T-cell (primary cell): ENCODE data around the gene SLC45A3. TPM values are rescaled to one million over a fixed set of nuclear protein-coding genes. Genes with fewer than 3 reads are reported as not detected.
"Not testable (repeated sequence)": the region's sequence is repeated elsewhere in the genome, so short reads cannot be mapped to it uniquely, and the experiment has no call there.

Source experiments
- ATAC-seq, 4 experiments: fragments of 200-7000 bp in 3 of 4; fragments of 150-1000 bp in 1 of 4; cut with Tn5 transposase; replicated peaks in 1 of 4; 1 replicate in 3 of 4; 2 replicates in 1 of 4; pipeline ENCODE4 v1.10.0; 2021; ENCODE audit warnings: moderate library complexity in 3 of 4, mild to moderate bottlenecking in 2 of 4, moderate number of reproducible peaks in 1 of 4
- CTCF ChIA-PET, 2 donors: fragments of 300-600 bp; sonication (Branson Sonifier 250); formaldehyde crosslinking; loops; one replicate each; lab custom pipeline; 2022; ENCODE audit warnings: antibody characterized with exemption in 2 of 2; lab: Charles Lee
- POLR2A ChIA-PET, 2 donors: fragments of 300-600 bp; sonication (Branson Sonifier 250); formaldehyde crosslinking; loops; one replicate each; lab custom pipeline; 2022; ENCODE audit warnings: antibody characterized with exemption in 2 of 2; lab: Charles Lee
- DNase-seq, 35 experiments: peaks; one replicate each; pipeline versions ENCODE4 v3.0.0 to v3.0.0-alpha.2; 2013 to 2023
- H3K27ac ChIP-seq: one replicate; pipeline ENCODE4 v1.5.1; 2013; ENCODE audit warnings: low read length
- H3K27me3 ChIP-seq, 2 experiments: replicated peaks in 1 of 2; 1 replicate in 1 of 2; 2 replicates in 1 of 2; pipeline versions ENCODE4 v1.6.1 to v1.7.0; 2013; ENCODE audit warnings: low read length in 1 of 2, mixed read lengths in 1 of 2; ENCODE audit not compliant: control insufficient read depth in 2 of 2, insufficient read depth in 2 of 2; ENCODE audit errors: extremely low read depth in 1 of 2
- H3K36me3 ChIP-seq, 2 donors: 1 replicate in 1 of 2; 2 replicates in 1 of 2; pipeline versions ENCODE4 v1.6.1 to v1.7.0; 2013; ENCODE audit warnings: low read length in 1 of 2; ENCODE audit not compliant: control insufficient read depth in 2 of 2, insufficient read depth in 1 of 2; ENCODE audit errors: extremely low read depth in 1 of 2
- H3K4me1 ChIP-seq, 2 experiments: 1 replicate in 1 of 2; 2 replicates in 1 of 2; pipeline versions ENCODE4 v1.6.1 to v1.7.0; 2013; ENCODE audit warnings: low read length in 2 of 2, mixed read lengths in 1 of 2; ENCODE audit not compliant: insufficient read depth in 2 of 2, control insufficient read depth in 1 of 2; ENCODE audit errors: extremely low read depth in 1 of 2
- H3K4me3 ChIP-seq, 2 donors: 1 replicate in 1 of 2; 2 replicates in 1 of 2; pipeline versions ENCODE4 v1.5.1 to v1.7.0; 2013; ENCODE audit warnings: mild to moderate bottlenecking in 2 of 2, low read length in 1 of 2, moderate library complexity in 1 of 2; ENCODE audit not compliant: control insufficient read depth in 1 of 2; ENCODE audit errors: extremely low read depth in 1 of 2
- H3K9me3 ChIP-seq: 2 replicates; pipeline ENCODE4 v1.7.0; 2013
- H3K27ac Mint-ChIP-seq, 2 donors: one replicate each; pipeline ENCODE4 v1.8.0; 2020 to 2021; ENCODE audit warnings: mild to moderate bottlenecking in 2 of 2, mixed read lengths in 2 of 2
- H3K27me3 Mint-ChIP-seq, 2 donors: one replicate each; pipeline ENCODE4 v1.8.0; 2021 to 2022; ENCODE audit warnings: mixed read lengths in 2 of 2
- H3K36me3 Mint-ChIP-seq: one replicate; pipeline ENCODE4 v1.8.0; 2021; ENCODE audit warnings: mixed read lengths
- H3K4me1 Mint-ChIP-seq, 3 donors: one replicate each; pipeline ENCODE4 v1.8.0; 2020 to 2022; ENCODE audit warnings: mixed read lengths in 3 of 3, mild to moderate bottlenecking in 1 of 3
- H3K4me3 Mint-ChIP-seq, 3 donors: one replicate each; pipeline ENCODE4 v1.8.0; 2020 to 2022; ENCODE audit warnings: mild to moderate bottlenecking in 3 of 3, mixed read lengths in 3 of 3, moderate library complexity in 3 of 3
- H3K9me3 Mint-ChIP-seq, 3 donors: one replicate each; pipeline ENCODE4 v1.8.0; 2020 to 2022; ENCODE audit warnings: mixed read lengths in 3 of 3
- WGBS: methylation state at CpG from one replicate; pipeline ENCODE4 v1.1.5; 2013; ENCODE audit warnings: missing lambda C conversion rate; ENCODE audit not compliant: insufficient coverage; 5-methylcytosine and 5-hydroxymethylcytosine counted together
- total RNA-seq, 35 experiments: library from RNA in 6 of 35; stranded (reverse) in 6 of 35; fragments of 120-200 nt in 1 of 35; gene quantifications; one replicate each; pipeline versions ENCODE4 v1.2.1 to v1.2.4 and lab custom pipeline; 2013 to 2026

Gene SLC45A3
- total RNA-seq (1 to 10 TPM in 2 of 5 donors, under 1 TPM in 3; 0.35 to 2.1 (median 0.75) TPM), total RNA-seq (lab: John Stamatoyannopoulos, UW) (0.06 to 7.1 (median 0.76) reads per million in 29 experiments)
- total RNA-seq (2013): 0.24 TPM

DNA sequence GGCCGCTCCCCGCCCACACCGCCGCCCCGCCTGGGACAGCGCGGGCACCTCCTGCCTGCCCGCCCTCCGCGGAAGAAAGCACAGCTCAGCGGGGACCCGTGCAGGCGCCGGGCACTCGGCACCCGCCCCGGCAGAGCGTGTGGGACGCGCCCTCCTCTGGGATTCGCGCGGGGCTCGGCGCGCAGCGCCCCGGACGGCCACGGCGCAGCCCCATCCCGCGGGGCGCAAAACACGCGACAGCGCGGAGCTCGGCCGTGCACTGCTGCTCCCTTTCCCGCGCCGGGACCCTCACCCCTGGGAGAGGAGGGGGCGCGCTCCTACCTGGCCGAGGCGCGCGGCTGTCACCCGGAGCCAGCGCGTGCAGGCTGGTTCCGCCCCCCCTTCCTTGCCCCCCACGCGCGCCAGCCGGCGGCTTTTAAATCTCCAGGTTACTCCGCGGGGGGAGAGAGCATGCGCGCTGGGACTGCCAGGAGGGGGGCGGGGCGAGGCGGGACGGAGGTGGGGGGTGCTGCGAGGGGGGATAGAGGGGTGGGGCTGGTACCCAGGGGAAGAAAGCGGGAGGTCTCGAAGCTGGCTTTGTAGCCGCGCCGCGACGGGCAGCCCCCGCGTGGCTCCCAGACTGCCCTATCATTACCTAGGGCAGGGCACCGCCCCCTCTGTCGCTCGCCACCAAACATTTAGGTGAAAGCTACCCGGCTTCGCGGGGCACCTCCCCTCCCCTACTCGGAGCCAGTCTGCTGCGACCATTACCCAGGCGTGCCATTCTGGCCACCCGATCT lies at the start of gene SLC45A3:
TSS of gene SLC45A3 (minus strand) at position 437 of the 779 bp plus-strand sequence. CDS start 15,853 bp downstream, outside the sequence.
- Histone ChIP-seq H3K36me3 (no peaks in the 10 kb centered on the region), H3K27ac (no peak within 1 kb of the TSS), H3K4me1 (peaks cover 0 to 15% of the 10 kb centered on the region in 2 experiments), H3K9me3 (no peaks in the 10 kb centered on the region), H3K4me3 (peak within 1 kb of the TSS; percentile 21 to 71), H3K27me3 (peaks cover 0 to 33% of the 10 kb centered on the region in 2 experiments)
- H3K4me3 Mint-ChIP-seq: peak within 1 kb of the TSS; percentile 70 to 77 (median 75)
- 1% methylated on average over 64 of the region's 86 CpGs for WGBS
- ATAC-seq (peak; percentile 73 to 79 (median 76)), DNase-seq (peak in 17 of 35 experiments; percentile 9 to 47 (median 22))
- no peaks in the 10 kb centered on the region for H3K9me3 Mint-ChIP-seq
- no peak within 1 kb of the TSS for H3K27ac Mint-ChIP-seq
- POLR2A ChIA-PET: interaction anchor here in 1 of 2 donors (0.5 kb wide), 1 partner anchor 143 kb away, joined by 3 read pairs; no protein-coding TSS in a partner anchor
- H3K4me1 Mint-ChIP-seq: peaks cover 11 to 14% (median 14%) of the 10 kb centered on the region in 3 donors
- no peaks in the 10 kb centered on the region for H3K36me3 Mint-ChIP-seq
- CTCF ChIA-PET: interaction anchor here in 1 of 2 donors (0.6 kb wide), 1 partner anchor 101 kb away, joined by 3 read pairs; no protein-coding TSS in a partner anchor
- peaks cover 12 to 13% of the 10 kb centered on the region in 2 donors for H3K27me3 Mint-ChIP-seq

- WGBS: 100% methylated on average over 1 of the region's 4 CpGs
- H3K27ac Mint-ChIP-seq: no peak overlapping the region
- no peaks in the 10 kb centered on the region for H3K27me3 Mint-ChIP-seq
- H3K9me3 ChIP-seq: no peaks in the 10 kb centered on the region
- H3K9me3 Mint-ChIP-seq: no peaks in the 10 kb centered on the region
- no peak for DNase-seq
- no peaks in the 10 kb centered on the region for H3K4me1 ChIP-seq
- POLR2A ChIA-PET: no interaction called here
- ATAC-seq: no peak
- H3K36me3 ChIP-seq: peaks cover 4 to 29% of the 10 kb centered on the region in 2 donors
- H3K4me3 Mint-ChIP-seq: no peak overlapping the region
- peaks cover 38% of the 10 kb centered on the region for H3K36me3 Mint-ChIP-seq
- no peak overlapping the region for H3K27ac ChIP-seq
- peaks cover 28 to 32% (median 31%) of the 10 kb centered on the region in 3 donors for H3K4me1 Mint-ChIP-seq
- CTCF ChIA-PET: no interaction called here
- H3K27me3 ChIP-seq: no peaks in the 10 kb centered on the region
- no peak overlapping the region for H3K4me3 ChIP-seq
Measured at GRCh38 chr1:205726619-205727125, 46.4 kb upstream of the SLC45A3 start.

DNA sequence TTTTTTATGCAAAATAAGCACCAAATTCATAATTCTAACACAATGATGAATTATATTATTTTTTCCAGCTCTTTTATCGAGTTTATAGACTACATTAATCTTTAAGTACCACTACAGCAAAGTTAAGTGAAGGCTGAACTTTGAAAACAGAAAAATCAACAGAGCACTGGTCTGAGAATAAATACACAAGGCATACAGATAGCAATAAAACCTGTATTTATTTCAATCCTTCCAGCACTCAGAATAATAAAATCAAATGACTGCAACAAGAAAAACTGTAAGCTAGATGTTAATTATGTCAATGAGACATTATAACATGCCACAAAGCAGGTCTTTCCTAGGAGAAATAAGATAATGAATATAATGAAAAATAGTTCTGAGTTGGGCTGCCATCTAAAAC lies 45.2 kb upstream of the SLC45A3 start:
- Histone ChIP-seq H3K4me1 (no peaks in the 10 kb centered on the region), H3K27me3 (no peaks in the 10 kb centered on the region), H3K27ac (no peak overlapping the region), H3K36me3 (peaks cover 6 to 36% of the 10 kb centered on the region in 2 donors), H3K4me3 (no peak overlapping the region), H3K9me3 (no peaks in the 10 kb centered on the region)
- Mint-ChIP-seq H3K27me3 (no peaks in the 10 kb centered on the region), H3K9me3 (peaks cover 0 to 3% (median 0%) of the 10 kb centered on the region in 3 donors), H3K36me3 (peaks cover 41% of the 10 kb centered on the region), H3K27ac (no peak overlapping the region), H3K4me3 (no peak overlapping the region), H3K4me1 (peaks cover 21 to 22% (median 21%) of the 10 kb centered on the region in 3 donors)
- WGBS: no CpG with 5 or more reads among the region's 1 CpG
- ChIA-PET CTCF (interaction anchor here (0.5 to 1.5 kb wide), 3 partner anchors 11 to 427 kb away, joined by 3 to 7 read pairs (median 3); no protein-coding TSS in a partner anchor), POLR2A (no interaction called here)
- no peak for DNase-seq
- no peak for ATAC-seq

DNA sequence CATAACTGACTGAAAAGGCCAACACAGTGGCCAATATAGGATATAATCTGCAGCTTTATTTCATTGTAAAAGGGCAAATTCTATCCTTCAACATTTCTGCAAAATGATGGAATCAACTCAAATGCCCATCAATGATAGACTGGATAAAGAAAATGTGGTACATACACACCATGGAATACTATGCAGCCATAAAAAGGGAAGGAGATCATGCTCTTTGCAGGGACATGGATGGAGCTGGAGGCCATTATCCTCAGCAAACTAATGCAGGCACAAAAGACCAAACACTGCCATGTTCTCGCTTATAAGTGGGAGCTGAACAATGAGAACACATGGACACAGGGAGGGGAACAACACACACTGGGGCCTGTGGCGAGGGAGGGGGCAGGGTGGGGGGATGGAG lies 40.4 kb upstream of the SLC45A3 start:
- not testable (repeated sequence) for DNase-seq, H3K27ac Mint-ChIP-seq, ATAC-seq, H3K27me3 ChIP-seq, H3K4me3 ChIP-seq, H3K27ac ChIP-seq, H3K4me3 Mint-ChIP-seq, H3K9me3 Mint-ChIP-seq, H3K4me1 Mint-ChIP-seq, H3K4me1 ChIP-seq, H3K27me3 Mint-ChIP-seq, H3K9me3 ChIP-seq
- whole genome bisulfite sequencing: no CpG with 5 or more reads among the region's 2 CpGs
- POLR2A ChIA-PET: interaction anchor here in 1 of 2 donors (0.6 kb wide), 1 partner anchor 10 kb away, joined by 3 read pairs; no protein-coding TSS in a partner anchor
- peaks cover 9 to 69% of the 10 kb centered on the region in 2 donors for H3K36me3 ChIP-seq
- H3K36me3 Mint-ChIP-seq: peaks cover 58% of the 10 kb centered on the region
- CTCF ChIA-PET: interaction anchor here in 1 of 2 donors (1.3 kb wide), 1 partner anchor 9 kb away, joined by 3 read pairs; no protein-coding TSS in a partner anchor

GRCh38 chr1:205719762-205720161 lies 39.5 kb upstream of the SLC45A3 start:
- no peak for ATAC-seq

DNA sequence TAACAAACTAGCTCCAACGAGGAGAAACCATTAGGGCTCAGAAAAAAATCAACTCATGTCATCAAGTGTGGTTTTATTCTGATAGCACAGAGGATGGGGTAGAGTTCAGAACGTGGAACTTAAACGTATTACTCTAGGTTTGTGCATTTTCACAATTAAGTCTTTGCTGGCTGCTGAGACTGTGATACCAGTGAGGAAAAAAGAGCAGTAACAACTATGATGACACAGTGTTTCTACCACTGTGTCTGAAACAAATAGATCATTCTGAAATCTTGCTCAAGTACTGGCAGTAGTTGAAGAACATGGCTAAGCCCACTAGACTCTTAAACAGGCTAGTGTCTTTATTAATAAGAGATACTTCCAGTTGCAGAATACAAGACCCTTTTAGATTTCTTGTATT lies 38.7 kb upstream of the SLC45A3 start:
- ChIA-PET POLR2A (no interaction called here), CTCF (no interaction called here)
- Mint-ChIP-seq H3K4me3 (no peak overlapping the region), H3K36me3 (peaks cover 53% of the 10 kb centered on the region), H3K4me1 (peaks cover 0 to 2% (median 0%) of the 10 kb centered on the region in 3 donors), H3K27me3 (no peaks in the 10 kb centered on the region), H3K27ac (peak overlapping the region in 1 of 2 donors; percentile 5), H3K9me3 (peaks cover 0 to 3% (median 0%) of the 10 kb centered on the region in 3 donors)
- 90% methylated on average over 2 of the region's 3 CpGs for WGBS
- Histone ChIP-seq H3K4me1 (no peaks in the 10 kb centered on the region), H3K9me3 (no peaks in the 10 kb centered on the region), H3K27ac (no peak overlapping the region), H3K27me3 (no peaks in the 10 kb centered on the region), H3K4me3 (no peak overlapping the region), H3K36me3 (peaks cover 6 to 71% of the 10 kb centered on the region in 2 donors)
- no peak for ATAC-seq
- no peak for DNase-seq

More at GRCh38 chr1:205719762-205720161, 39.5 kb upstream of the SLC45A3 start:
- Mint-ChIP-seq H3K36me3 (peaks cover 55% of the 10 kb centered on the region), H3K27ac (peak overlapping the region in 1 of 2 donors; percentile 7), H3K9me3 (peaks cover 0 to 3% (median 0%) of the 10 kb centered on the region in 3 donors), H3K27me3 (no peaks in the 10 kb centered on the region), H3K4me1 (peaks cover 1 to 3% (median 2%) of the 10 kb centered on the region in 3 donors), H3K4me3 (no peak overlapping the region)
- Histone ChIP-seq H3K27ac (no peak overlapping the region), H3K36me3 (peaks cover 6 to 71% of the 10 kb centered on the region in 2 donors), H3K4me3 (no peak overlapping the region), H3K4me1 (no peaks in the 10 kb centered on the region), H3K9me3 (no peaks in the 10 kb centered on the region), H3K27me3 (no peaks in the 10 kb centered on the region)
- ChIA-PET CTCF (interaction anchor here in 1 of 2 donors (1.3 kb wide), 1 partner anchor 8 kb away, joined by 3 read pairs; no protein-coding TSS in a partner anchor), POLR2A (no interaction called here)
- no peak for DNase-seq
